ENCODE measurements around the gene DDX52. TPM values are rescaled to one million over a fixed set of nuclear protein-coding genes. Genes with fewer than 3 reads are reported as not detected.

The DDX52 gene
- total and polyA plus RNA-seq, 2 donors (not counting 1 experiment from before 2014, with no cell fraction given) = 20.4 to 20.6 TPM

DNA sequence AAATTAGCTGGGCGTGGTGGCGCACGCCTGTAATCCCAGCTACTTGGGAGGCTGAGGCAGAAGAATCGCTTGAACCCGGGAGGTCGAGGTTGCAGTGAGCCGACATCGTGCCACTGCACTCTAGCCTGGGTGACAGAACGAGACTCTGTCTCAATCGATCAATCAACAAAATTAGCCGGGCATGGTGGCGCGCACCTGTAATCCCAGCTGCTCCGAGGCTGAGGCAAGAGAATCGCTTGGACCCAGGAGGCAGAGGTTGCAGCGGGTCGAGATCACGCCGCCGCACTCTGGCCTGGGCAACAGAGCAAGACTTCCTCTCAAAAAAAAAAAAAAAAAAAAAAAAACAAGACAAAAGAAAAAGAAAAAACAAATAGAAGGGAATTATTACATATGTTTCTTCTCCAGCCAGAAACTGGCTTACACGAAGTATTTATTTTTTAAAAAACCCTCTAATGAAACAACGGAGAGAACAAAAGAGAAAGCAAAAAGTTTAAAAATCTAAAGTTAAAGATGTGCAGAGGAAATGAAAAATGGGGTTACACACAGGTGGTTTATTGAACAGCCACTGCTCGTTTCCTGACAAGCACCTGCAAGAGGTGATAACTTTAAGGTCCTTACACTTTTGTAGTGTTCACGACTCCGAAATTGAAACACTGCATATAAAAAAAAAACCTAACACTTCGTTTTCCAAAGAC is 35.5 kb downstream of the DDX52 start:
- Histone ChIP-seq H3K4me3 (replicated peaks in 1 of 4; ENCODE audit: control extremely low read depth in 1 of 4, insufficient read depth in 1 of 4, low read depth in 3 of 4, low read length in 4 of 4) (peak overlapping the region; percentile 79 to 95 (median 83)), H2AFZ (ENCODE audit: low read length) (no peak overlapping the region), H3K79me2 (ENCODE audit: control insufficient read depth, insufficient read depth, low read length) (peaks cover 49% of the 10 kb centered on the region), H3K27me3 (ENCODE audit: control insufficient read depth, insufficient read depth, low read length) (no peaks in the 10 kb centered on the region), H3K9ac (ENCODE audit: insufficient read depth, low read length) (no peak overlapping the region), H3K4me2 (ENCODE audit: extremely low read depth, insufficient read depth, low read length) (peak overlapping the region; percentile 93), H3K27ac (ENCODE audit: insufficient read depth, low read length) (peak overlapping the region; percentile 88), H3K4me1 (ENCODE audit: control insufficient read depth, extremely low read depth, insufficient read depth, low read length) (peaks cover 3% of the 10 kb centered on the region), H3K36me3 (ENCODE audit: control insufficient read depth, insufficient read depth, low read length) (no peaks in the 10 kb centered on the region), H4K20me1 (ENCODE audit: control insufficient read depth, extremely low read depth, insufficient read depth, low read length) (no peaks in the 10 kb centered on the region), H3K9me3 (ENCODE audit: control insufficient read depth, insufficient read depth, low read depth, low read length) (no peaks in the 10 kb centered on the region)
- TF ChIP-seq, protein P1, sequence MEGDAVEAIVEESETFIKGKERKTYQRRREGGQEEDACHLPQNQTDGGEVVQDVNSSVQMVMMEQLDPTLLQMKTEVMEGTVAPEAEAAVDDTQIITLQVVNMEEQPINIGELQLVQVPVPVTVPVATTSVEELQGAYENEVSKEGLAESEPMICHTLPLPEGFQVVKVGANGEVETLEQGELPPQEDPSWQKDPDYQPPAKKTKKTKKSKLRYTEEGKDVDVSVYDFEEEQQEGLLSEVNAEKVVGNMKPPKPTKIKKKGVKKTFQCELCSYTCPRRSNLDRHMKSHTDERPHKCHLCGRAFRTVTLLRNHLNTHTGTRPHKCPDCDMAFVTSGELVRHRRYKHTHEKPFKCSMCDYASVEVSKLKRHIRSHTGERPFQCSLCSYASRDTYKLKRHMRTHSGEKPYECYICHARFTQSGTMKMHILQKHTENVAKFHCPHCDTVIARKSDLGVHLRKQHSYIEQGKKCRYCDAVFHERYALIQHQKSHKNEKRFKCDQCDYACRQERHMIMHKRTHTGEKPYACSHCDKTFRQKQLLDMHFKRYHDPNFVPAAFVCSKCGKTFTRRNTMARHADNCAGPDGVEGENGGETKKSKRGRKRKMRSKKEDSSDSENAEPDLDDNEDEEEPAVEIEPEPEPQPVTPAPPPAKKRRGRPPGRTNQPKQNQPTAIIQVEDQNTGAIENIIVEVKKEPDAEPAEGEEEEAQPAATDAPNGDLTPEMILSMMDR (conservative IDR thresholded peaks at IDR 0.05 in 1 of 2, IDR thresholded peaks at IDR 0.05 in 1 of 2; ENCODE audit: low read depth in 1 of 2, low read length in 2 of 2) = no peak
- TF ChIP-seq EZH2 (IDR thresholded peaks at IDR 0.05; ENCODE audit: low read length, missing control alignments) = no peak
- no peak for DNase-seq (ENCODE audit: low read depth in 2 of 2)

GRCh38 chr17:37605813-37606505 is 37.3 kb downstream of the DDX52 start:
- peaks cover 56% of the 10 kb centered on the region for H3K79me2 ChIP-seq (ENCODE audit: control insufficient read depth, insufficient read depth, low read length)
- H3K4me2 ChIP-seq (ENCODE audit: extremely low read depth, insufficient read depth, low read length) = no peak overlapping the region
- no peak for TF ChIP-seq EZH2 (IDR thresholded peaks at IDR 0.05; ENCODE audit: low read length, missing control alignments)
- TF ChIP-seq, protein P1 (conservative IDR thresholded peaks at IDR 0.05 in 1 of 2, IDR thresholded peaks at IDR 0.05 in 1 of 2; ENCODE audit: low read depth in 1 of 2, low read length in 2 of 2) = no peak
- no peak overlapping the region for H3K4me3 ChIP-seq (replicated peaks in 1 of 4; ENCODE audit: control extremely low read depth in 1 of 4, insufficient read depth in 1 of 4, low read depth in 3 of 4, low read length in 4 of 4)
- no peak overlapping the region for H2AFZ ChIP-seq (ENCODE audit: low read length)
- H3K27ac ChIP-seq (ENCODE audit: insufficient read depth, low read length) = no peak overlapping the region
- DNase-seq (ENCODE audit: low read depth in 2 of 2) = peak in 1 of 2 donors; percentile 51
- H4K20me1 ChIP-seq (ENCODE audit: control insufficient read depth, extremely low read depth, insufficient read depth, low read length) = no peaks in the 10 kb centered on the region
- H3K9ac ChIP-seq (ENCODE audit: insufficient read depth, low read length) = no peak overlapping the region
- H3K36me3 ChIP-seq (ENCODE audit: control insufficient read depth, insufficient read depth, low read length) = no peaks in the 10 kb centered on the region
- H3K27me3 ChIP-seq (ENCODE audit: control insufficient read depth, insufficient read depth, low read length) = no peaks in the 10 kb centered on the region
- peaks cover 3% of the 10 kb centered on the region for H3K4me1 ChIP-seq (ENCODE audit: control insufficient read depth, extremely low read depth, insufficient read depth, low read length)
- no peaks in the 10 kb centered on the region for H3K9me3 ChIP-seq (ENCODE audit: control insufficient read depth, insufficient read depth, low read depth, low read length)

- no peaks in the 10 kb centered on the region for H3K36me3 ChIP-seq (ENCODE audit: control insufficient read depth, insufficient read depth, low read length)
- H3K9me3 ChIP-seq (ENCODE audit: control insufficient read depth, insufficient read depth, low read depth, low read length) = no peaks in the 10 kb centered on the region
- no peak overlapping the region for H3K4me3 ChIP-seq (replicated peaks in 1 of 4; ENCODE audit: control extremely low read depth in 1 of 4, insufficient read depth in 1 of 4, low read depth in 3 of 4, low read length in 4 of 4)
- no peak for TF ChIP-seq EZH2 (IDR thresholded peaks at IDR 0.05; ENCODE audit: low read length, missing control alignments)
- TF ChIP-seq, protein P1 (conservative IDR thresholded peaks at IDR 0.05 in 1 of 2, IDR thresholded peaks at IDR 0.05 in 1 of 2; ENCODE audit: low read depth in 1 of 2, low read length in 2 of 2) = no peak
- H3K79me2 ChIP-seq (ENCODE audit: control insufficient read depth, insufficient read depth, low read length) = peaks cover 56% of the 10 kb centered on the region
- no peak overlapping the region for H3K4me2 ChIP-seq (ENCODE audit: extremely low read depth, insufficient read depth, low read length)
- H3K9ac ChIP-seq (ENCODE audit: insufficient read depth, low read length) = no peak overlapping the region
- no peaks in the 10 kb centered on the region for H3K27me3 ChIP-seq (ENCODE audit: control insufficient read depth, insufficient read depth, low read length)
- peaks cover 3% of the 10 kb centered on the region for H3K4me1 ChIP-seq (ENCODE audit: control insufficient read depth, extremely low read depth, insufficient read depth, low read length)
- DNase-seq (ENCODE audit: low read depth in 2 of 2) = peak in 1 of 2 donors; percentile 8
- H3K27ac ChIP-seq (ENCODE audit: insufficient read depth, low read length) = no peak overlapping the region
- H4K20me1 ChIP-seq (ENCODE audit: control insufficient read depth, extremely low read depth, insufficient read depth, low read length) = no peaks in the 10 kb centered on the region
- no peak overlapping the region for H2AFZ ChIP-seq (ENCODE audit: low read length)
These were observed 38.2 kb downstream of the DDX52 start for GRCh38 chr17:37605081-37605480.

All from fibroblast of lung (primary cell).